ENCODE results near the gene OSBPL10.
"Not testable (repeated sequence)": the region's sequence is repeated elsewhere in the genome, so short reads cannot be mapped to it uniquely, and the experiment has no call there.

OSBPL10 gene

GRCh38 chr3:31813197-31813596 is 167.9 kb downstream of the OSBPL10 start:
- DNase-seq (ENCODE audit: low read depth): no peak

GRCh38 chr3:31810991-31811433 is 170.1 kb downstream of the OSBPL10 start:
- no peak for DNase-seq (ENCODE audit: low read depth)

DNA sequence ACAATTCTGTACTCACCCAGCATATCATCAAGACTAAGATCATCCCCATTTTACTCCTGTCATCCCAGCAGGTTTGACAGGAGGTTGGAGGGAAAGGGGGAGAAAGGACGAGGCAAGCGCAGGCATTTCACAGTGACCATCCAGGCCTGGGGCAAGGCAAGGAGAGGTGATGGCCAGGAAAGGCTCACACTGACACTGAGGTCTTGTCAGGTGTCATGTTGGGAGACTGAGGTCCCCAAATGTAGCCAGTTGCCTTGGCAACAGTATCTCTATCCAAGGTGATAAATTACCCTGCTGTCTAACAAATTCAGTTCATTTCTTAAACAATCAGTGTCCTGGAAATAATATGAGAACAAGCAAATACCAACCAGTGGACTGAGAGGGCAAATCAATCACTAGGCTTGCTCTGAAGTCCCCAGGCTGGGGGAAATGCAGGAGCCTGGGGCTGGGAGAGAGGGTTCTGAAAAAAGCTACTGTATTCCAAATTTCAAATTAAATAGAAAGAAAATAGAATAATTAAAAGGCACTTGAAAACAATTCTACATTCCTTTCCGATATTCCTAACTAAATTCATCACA is 172.8 kb downstream of the OSBPL10 start:
- no peak for DNase-seq (ENCODE audit: low read depth)

DNA sequence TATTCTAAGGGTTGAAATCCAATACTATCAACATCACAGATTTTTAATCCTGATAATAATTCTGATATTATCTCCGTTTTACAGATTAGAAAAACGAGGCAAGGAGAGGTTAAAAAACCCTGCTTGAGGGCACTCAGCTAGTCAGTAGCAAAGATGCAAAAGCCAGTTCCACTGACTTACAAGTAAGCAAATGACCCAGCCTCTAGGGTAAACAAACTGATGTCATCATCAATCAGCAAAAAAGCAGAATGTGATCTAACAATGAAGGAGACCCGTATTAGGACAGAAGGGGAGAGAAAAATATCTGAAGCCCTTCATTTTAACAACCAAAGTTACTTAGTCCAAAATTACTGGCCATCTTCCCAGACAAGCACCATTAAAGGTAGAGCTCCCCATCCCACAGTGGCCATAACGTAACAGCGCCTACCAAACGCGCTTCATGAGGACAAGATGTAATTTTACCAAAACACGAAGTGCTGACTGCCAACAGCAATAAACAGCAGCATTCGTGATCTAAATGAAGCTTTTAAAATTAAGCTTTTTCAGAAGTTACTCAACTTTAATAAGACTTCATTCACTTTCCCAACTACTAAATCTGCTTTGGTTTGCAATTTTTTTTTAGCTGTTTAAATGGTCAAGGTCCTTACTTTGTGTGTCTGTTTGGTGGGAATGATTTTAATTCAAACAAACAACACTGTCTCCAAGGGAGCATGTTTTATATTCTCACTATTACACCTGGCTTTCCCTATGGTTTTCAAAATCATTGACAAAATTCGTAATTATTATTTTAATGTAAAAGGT is 176.6 kb downstream of the OSBPL10 start:
- DNase-seq (ENCODE audit: low read depth): no peak

DNA sequence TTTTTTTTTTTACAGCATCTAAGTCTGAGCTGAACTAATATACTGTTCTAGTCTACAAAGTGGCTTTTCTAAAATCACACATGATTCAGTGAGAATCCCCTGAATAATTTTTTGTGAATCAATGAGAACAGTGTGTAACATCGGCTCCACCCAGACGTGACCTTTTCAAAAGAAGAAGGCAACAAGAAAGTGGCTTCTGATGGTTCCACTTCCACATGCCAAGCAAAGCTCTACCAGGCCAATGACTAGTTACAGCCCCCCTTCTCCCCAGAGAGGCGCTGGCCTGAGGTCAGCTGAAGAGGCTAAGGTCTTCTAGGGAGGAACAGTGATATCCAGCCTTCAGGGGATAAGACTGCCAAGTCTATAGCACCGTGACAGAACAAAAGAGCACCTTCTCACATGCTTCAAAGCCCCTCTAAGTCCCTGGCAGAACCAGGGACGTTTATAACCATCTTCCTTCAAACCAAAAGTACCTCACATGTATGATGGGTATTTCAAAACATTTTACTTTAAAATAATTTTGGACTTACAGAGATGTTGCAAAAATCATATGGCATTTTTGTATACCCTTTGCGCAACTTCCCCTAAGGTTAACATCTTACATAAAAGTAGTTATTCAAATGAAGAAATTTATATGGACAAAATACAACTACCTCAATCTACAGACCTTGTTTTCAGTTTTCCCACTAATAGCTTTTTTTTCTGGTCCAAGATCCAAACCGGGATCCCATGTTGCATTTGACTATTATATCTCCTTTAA is 177.9 kb downstream of the OSBPL10 start:
- DNase-seq (ENCODE audit: low read depth): no peak

GRCh38 chr3:31800436-31800835 is 180.6 kb downstream of the OSBPL10 start:
- DNase-seq (ENCODE audit: low read depth): no peak

DNA sequence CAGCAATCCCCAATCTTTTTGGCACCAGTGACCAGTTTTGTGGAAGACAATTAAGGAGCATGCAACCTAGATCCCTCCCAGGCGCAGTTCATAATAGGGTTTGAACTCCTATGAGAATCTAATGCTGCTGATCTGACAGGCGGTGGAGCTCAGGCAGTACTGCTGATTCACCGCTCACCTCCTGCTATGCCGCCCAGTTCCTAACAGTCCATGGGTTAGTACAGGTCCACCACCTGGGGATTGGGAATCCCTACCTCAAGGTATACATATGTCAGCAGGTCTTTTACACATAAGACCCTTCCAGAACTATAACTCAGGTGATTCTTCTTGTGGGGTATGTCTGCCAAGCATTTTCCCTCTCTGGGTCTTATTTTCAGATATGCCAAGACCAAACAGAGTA is 182.2 kb downstream of the OSBPL10 start:
- DNase-seq (ENCODE audit: low read depth): no peak

- DNase-seq (ENCODE audit: low read depth): no peak
Observed at GRCh38 chr3:31793821-31794220, 187.2 kb downstream of the OSBPL10 start.

DNA sequence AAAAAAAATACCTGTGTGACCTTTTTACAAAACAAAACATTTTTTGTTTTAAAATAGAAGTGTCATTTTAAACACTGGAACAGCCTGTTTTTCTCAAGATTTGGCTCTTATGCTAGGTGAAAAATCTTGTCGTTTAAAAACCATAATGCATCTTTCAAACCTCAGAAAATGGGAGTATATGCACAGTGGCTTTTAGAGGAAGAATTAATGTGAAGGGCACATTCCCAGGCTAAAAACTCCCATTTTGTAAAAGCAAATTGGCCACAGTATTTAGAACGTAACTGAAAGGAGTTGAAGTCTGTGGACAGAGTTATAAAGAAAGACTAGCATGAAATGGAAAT is 190.0 kb downstream of the OSBPL10 start:
- no peak for DNase-seq (ENCODE audit: low read depth)

- no peak for DNase-seq (ENCODE audit: low read depth)
Observed at GRCh38 chr3:31790193-31791089, 190.6 kb downstream of the OSBPL10 start.

DNA sequence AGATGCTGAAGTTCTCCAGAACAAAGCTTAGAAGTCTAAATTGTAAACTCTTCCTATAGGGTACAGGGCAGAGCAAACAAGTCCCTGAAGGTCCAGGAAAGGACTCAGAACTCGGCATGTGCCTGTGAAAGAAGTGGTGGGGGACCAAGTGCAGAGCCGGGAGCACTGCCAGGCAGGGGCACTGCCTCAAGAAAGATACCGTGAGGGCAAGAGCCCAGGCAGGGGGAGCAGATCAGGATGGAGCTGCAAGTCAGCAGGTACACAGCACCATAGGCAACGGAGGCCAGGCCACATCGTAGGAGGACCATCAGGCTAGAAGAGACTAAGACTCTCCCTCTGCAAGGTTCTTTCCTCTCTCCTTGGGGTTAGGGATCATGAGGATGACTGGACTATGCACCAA is 191.6 kb downstream of the OSBPL10 start:
- DNase-seq (ENCODE audit: low read depth): no peak

GRCh38 chr3:31785734-31786133 is 195.3 kb downstream of the OSBPL10 start:
- no peak for DNase-seq (ENCODE audit: low read depth)

GRCh38 chr3:31785286-31785685 is 195.8 kb downstream of the OSBPL10 start:
- no peak for DNase-seq (ENCODE audit: low read depth)

- not testable (repeated sequence) for DNase-seq (ENCODE audit: low read depth)
Observed at GRCh38 chr3:31783851-31784250, 197.2 kb downstream of the OSBPL10 start.

DNA sequence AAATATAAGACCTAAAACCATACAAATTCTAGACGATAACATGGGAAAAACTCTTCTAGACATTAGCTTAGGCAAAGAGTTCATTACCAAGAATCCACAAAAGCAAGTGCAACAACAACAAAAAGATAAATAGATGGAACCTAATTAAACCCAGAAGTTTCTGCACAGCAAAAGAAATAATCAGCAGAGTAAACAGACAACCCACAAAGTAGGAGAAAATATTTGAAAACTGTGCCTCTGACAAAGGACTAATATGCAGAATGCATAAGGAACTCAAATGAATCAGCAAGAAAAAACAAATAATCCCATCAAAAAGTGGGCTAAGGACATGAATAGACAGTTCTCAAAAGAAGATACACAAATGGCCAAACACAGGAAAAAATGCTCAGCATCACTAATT is 198.8 kb downstream of the OSBPL10 start:
- DNase-seq (ENCODE audit: low read depth): not testable (repeated sequence)

DNA sequence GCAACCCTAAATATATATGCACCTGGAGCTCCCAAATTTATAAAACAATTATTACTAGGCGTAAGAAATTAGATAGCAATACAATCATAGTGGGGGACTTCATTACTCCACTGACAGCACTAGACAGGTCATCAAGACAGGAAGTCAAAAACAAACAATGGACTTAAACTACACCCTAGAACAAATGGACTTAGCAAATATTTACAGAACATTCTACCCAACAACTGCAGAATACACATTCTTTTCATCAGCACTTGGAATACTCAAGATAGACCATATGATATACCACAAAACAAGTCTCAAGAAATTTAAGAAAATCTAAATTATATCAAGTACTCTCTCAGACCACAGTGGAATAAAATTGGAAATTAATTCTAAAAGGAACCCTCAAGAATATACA is 201.5 kb downstream of the OSBPL10 start:
- no peak for DNase-seq (ENCODE audit: low read depth)

DNA sequence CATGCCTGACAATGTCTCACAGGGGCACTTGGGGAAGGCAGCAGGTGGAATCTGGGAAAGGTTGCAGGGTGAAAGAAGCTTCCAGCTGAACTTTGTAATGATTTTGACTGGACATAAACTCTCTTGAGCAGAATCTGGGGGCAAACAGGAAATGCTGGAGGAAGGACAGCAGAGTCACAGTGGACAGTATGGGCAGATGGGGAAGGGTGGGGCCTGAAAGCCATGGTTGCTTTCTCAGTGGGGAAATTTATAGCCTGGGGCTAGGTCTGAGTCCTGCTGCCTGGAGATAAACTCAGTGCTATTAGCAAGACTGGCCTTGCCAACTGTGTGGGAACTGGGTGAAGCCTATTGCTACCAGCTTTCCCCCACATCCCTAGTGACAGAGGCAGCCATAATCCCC is 203.2 kb downstream of the OSBPL10 start:
- DNase-seq (ENCODE audit: low read depth): no peak

- no peak for DNase-seq (ENCODE audit: low read depth)
Observed at GRCh38 chr3:31777092-31777491, 204.0 kb downstream of the OSBPL10 start.

GRCh38 chr3:31776016-31776415 is 205.0 kb downstream of the OSBPL10 start:
- DNase-seq (ENCODE audit: low read depth): no peak

- no peak for DNase-seq (ENCODE audit: low read depth)
Observed at GRCh38 chr3:31775383-31775782, 205.7 kb downstream of the OSBPL10 start.

DNA sequence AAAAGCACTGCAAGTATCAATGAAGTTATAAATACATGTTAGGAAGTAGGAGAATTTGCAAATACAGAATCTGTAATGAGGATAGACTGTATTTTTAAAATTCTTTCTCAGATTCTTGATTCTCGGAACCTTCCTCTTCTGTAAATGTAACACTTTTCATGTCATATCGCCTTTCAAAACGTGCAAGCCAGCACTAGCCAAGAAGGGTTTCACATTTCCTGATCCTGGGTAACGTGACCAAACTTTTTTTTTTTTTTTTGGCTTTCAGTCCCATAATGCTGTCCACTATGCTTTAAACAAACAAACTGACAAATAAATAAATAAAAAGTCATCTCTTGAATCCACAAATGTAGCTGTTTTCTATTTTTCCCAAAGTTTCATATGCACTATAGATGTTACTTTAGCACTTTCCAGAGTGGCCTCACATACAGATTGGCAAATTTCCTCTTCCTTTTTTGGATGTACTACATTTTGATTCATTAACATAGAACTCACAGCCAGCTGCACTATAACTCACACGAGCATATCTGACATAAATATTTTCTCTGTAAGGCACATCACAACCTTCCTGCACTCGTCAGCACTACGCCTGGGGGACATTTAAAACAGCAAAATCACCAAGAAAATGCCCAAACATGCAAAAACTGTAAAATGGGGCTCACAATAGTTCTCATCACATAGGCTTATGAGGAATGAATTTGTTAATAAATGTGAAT is 208.1 kb downstream of the OSBPL10 start:
- no peak for DNase-seq (ENCODE audit: low read depth)

Measured in activated T-cell treated with anti-CD3 and anti-CD28 coated beads for 24 hours (primary cell).